ENCODE results near the gene SORCS2.

Gene SORCS2

DNA sequence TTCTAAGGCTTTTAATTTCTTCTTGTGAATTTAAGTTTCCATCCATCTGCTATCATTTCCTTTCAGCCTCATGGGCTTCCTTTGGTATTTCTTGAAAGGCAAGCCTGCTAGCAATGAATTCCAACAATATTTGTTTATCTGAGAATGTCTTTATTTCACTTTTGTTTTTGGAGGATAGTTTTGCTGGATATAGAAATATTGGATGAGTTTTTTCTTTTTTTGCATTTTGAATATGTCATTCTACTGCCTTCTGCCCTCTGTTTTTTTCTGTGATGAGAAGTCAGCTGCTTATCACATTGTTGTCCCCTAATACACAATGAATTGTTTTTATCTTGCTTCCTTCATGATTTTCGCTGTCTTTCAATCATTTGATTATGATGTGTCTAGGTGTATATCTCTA, 13.2 kb upstream of the SORCS2 start:
- Histone ChIP-seq H4K20me1 (ENCODE audit: insufficient read depth, low read length) (no peaks in the 10 kb centered on the region), H3F3A (ENCODE audit: insufficient read depth, low read length) (no peaks in the 10 kb centered on the region), H3K9me2 (ENCODE audit: low read depth, low read length) (no peaks in the 10 kb centered on the region), H3K27me3 (ENCODE audit: insufficient read depth, low read length) (no peaks in the 10 kb centered on the region), H2AFZ (ENCODE audit: low read length) (no peak overlapping the region), H3K4me3 (ENCODE audit: low read depth, low read length, poor library complexity, severe bottlenecking) (no peak overlapping the region), H3K4me2 (ENCODE audit: low read length) (no peak overlapping the region), H3K36me3 (ENCODE audit: insufficient read depth, low read length) (no peaks in the 10 kb centered on the region), H3K9ac (ENCODE audit: low read length) (no peak overlapping the region), H3K27ac (ENCODE audit: low read depth, low read length, poor library complexity, severe bottlenecking) (no peak overlapping the region), H3K4me1 (ENCODE audit: insufficient read depth, low read length, severe bottlenecking) (no peaks in the 10 kb centered on the region), H3K9me3 (ENCODE audit: low read length) (no peaks in the 10 kb centered on the region), H3K79me2 (ENCODE audit: insufficient read depth, low read length) (no peaks in the 10 kb centered on the region)
- TF ChIP-seq, protein P1, sequence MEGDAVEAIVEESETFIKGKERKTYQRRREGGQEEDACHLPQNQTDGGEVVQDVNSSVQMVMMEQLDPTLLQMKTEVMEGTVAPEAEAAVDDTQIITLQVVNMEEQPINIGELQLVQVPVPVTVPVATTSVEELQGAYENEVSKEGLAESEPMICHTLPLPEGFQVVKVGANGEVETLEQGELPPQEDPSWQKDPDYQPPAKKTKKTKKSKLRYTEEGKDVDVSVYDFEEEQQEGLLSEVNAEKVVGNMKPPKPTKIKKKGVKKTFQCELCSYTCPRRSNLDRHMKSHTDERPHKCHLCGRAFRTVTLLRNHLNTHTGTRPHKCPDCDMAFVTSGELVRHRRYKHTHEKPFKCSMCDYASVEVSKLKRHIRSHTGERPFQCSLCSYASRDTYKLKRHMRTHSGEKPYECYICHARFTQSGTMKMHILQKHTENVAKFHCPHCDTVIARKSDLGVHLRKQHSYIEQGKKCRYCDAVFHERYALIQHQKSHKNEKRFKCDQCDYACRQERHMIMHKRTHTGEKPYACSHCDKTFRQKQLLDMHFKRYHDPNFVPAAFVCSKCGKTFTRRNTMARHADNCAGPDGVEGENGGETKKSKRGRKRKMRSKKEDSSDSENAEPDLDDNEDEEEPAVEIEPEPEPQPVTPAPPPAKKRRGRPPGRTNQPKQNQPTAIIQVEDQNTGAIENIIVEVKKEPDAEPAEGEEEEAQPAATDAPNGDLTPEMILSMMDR (IDR thresholded peaks at IDR 0.05; ENCODE audit: low read length), result no peak
- TF ChIP-seq EZH2 (IDR thresholded peaks at IDR 0.05; ENCODE audit: borderline replicate concordance, low read length), result no peak

DNA sequence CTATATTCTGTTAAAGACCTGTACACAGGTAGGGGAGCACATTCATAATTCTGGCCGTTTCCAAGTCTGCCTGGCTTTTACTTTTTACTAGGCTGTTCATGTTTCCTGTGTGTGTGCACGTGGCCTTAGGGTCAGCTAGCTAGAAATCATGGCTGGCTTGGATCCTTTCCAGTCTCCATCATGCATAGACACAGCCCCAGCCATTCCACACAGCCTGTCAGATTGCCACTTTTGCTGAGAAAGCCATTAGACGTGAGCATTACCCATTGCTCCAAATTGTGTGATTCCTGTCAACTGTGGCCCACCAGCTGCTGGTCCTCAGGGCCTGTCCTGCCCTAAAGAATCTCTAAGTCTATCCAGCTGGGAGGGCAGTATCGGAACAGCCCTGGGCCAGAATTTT, 11.4 kb upstream of the SORCS2 start:
- Histone ChIP-seq H3K9me3 (ENCODE audit: low read length) (no peaks in the 10 kb centered on the region), H3K9ac (ENCODE audit: low read length) (no peak overlapping the region), H3K27ac (ENCODE audit: low read depth, low read length, poor library complexity, severe bottlenecking) (no peak overlapping the region), H3K4me2 (ENCODE audit: low read length) (no peak overlapping the region), H2AFZ (ENCODE audit: low read length) (no peak overlapping the region), H3F3A (ENCODE audit: insufficient read depth, low read length) (no peaks in the 10 kb centered on the region), H3K79me2 (ENCODE audit: insufficient read depth, low read length) (no peaks in the 10 kb centered on the region), H3K27me3 (ENCODE audit: insufficient read depth, low read length) (no peaks in the 10 kb centered on the region), H3K4me3 (ENCODE audit: low read depth, low read length, poor library complexity, severe bottlenecking) (no peak overlapping the region), H3K4me1 (ENCODE audit: insufficient read depth, low read length, severe bottlenecking) (no peaks in the 10 kb centered on the region), H3K9me2 (ENCODE audit: low read depth, low read length) (no peaks in the 10 kb centered on the region), H3K36me3 (ENCODE audit: insufficient read depth, low read length) (no peaks in the 10 kb centered on the region), H4K20me1 (ENCODE audit: insufficient read depth, low read length) (no peaks in the 10 kb centered on the region)
- TF ChIP-seq EZH2 (IDR thresholded peaks at IDR 0.05; ENCODE audit: borderline replicate concordance, low read length), result no peak
- TF ChIP-seq, protein P1 (IDR thresholded peaks at IDR 0.05; ENCODE audit: low read length), result no peak

DNA sequence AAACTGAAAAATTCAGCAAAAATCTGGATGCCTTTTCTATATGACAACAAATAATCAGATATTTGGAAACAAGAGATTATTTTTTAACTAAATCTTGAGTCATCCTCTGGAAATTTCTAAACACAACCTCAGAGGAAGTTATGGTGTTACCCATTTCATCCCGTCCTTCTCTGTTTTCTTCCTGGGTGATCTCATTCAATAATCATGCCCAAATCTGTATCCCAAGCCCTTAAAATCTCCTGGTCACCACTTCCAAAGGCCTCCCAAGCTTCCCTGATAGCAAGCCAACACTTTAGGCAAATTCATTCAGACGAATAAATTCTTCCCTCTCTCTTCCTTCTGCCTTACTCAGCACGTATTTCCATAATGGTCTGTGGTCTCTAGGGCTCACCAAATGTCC, 9.7 kb upstream of the SORCS2 start:
- Histone ChIP-seq H2AFZ (ENCODE audit: low read length) (no peak overlapping the region), H3K9ac (ENCODE audit: low read length) (no peak overlapping the region), H3K27ac (ENCODE audit: low read depth, low read length, poor library complexity, severe bottlenecking) (no peak overlapping the region)

More for the DNA sequence above, 9.7 kb upstream of the SORCS2 start:
- Histone ChIP-seq H3K27me3 (ENCODE audit: insufficient read depth, low read length) (no peaks in the 10 kb centered on the region), H3K36me3 (ENCODE audit: insufficient read depth, low read length) (no peaks in the 10 kb centered on the region), H3K4me2 (ENCODE audit: low read length) (no peak overlapping the region), H3F3A (ENCODE audit: insufficient read depth, low read length) (no peaks in the 10 kb centered on the region), H3K79me2 (ENCODE audit: insufficient read depth, low read length) (no peaks in the 10 kb centered on the region), H3K9me2 (ENCODE audit: low read depth, low read length) (no peaks in the 10 kb centered on the region), H3K9me3 (ENCODE audit: low read length) (no peaks in the 10 kb centered on the region), H3K4me3 (ENCODE audit: low read depth, low read length, poor library complexity, severe bottlenecking) (no peak overlapping the region), H3K4me1 (ENCODE audit: insufficient read depth, low read length, severe bottlenecking) (no peaks in the 10 kb centered on the region), H4K20me1 (ENCODE audit: insufficient read depth, low read length) (no peaks in the 10 kb centered on the region)
- no peak for TF ChIP-seq EZH2 (IDR thresholded peaks at IDR 0.05; ENCODE audit: borderline replicate concordance, low read length)
- TF ChIP-seq, protein P1 (IDR thresholded peaks at IDR 0.05; ENCODE audit: low read length), result no peak

Measured in OCI-LY1 (cell line).